Gastrocnemius medialis (tissue), 4 donors: ENCODE measurements around the gene ATP13A1. TPM values are rescaled to one million over a fixed set of nuclear protein-coding genes. Genes with fewer than 3 reads are reported as not detected.
"Not testable (repeated sequence)": the region's sequence is repeated elsewhere in the genome, so short reads cannot be mapped to it uniquely, and the experiment has no call there.

ENCODE experiments used
- ATAC-seq, 2 donors: fragments of 150-250 bp; one replicate each; pipeline ENCODE4 v1.9.1; 2016
- DNase-seq, 2 donors: peaks; one replicate each; pipeline ENCODE4 v3.0.0-alpha.2; 2019
- H3K27ac ChIP-seq, 4 donors: fragments of 200-600 bp; sonication (generic); 1 replicate in 1 of 4; 2 replicates in 3 of 4; pipeline ENCODE4 v1.5.1; 2016 to 2018; ENCODE audit warnings: mild to moderate bottlenecking in 2 of 4, moderate library complexity in 1 of 4
- H3K27me3 ChIP-seq, 3 donors: fragments of 200-600 bp; sonication (generic) in 2 of 3; 1 replicate in 1 of 3; 2 replicates in 2 of 3; pipeline versions ENCODE4 v1.5.1 to v1.6.0; 2016 to 2019; ENCODE audit warnings: mild to moderate bottlenecking in 1 of 3, moderate library complexity in 1 of 3
- H3K36me3 ChIP-seq, 2 donors: fragments of 200-600 bp; sonication (generic) in 1 of 2; one replicate each; pipeline ENCODE4 v1.5.1; 2017 to 2018
- H3K4me1 ChIP-seq, 2 donors: fragments of 200-600 bp; sonication (generic) in 1 of 2; one replicate each; pipeline ENCODE4 v1.5.1; 2016 to 2017; ENCODE audit warnings: mild to moderate bottlenecking in 2 of 2
- H3K4me3 ChIP-seq, 4 donors: fragments of 200-600 bp; sonication (generic) in 3 of 4; 1 replicate in 1 of 4; 2 replicates in 3 of 4; pipeline ENCODE4 v1.5.1; 2016 to 2019; ENCODE audit warnings: mild to moderate bottlenecking in 2 of 4
- H3K9me3 ChIP-seq, 3 donors: fragments of 200-600 bp; sonication (generic) in 2 of 3; 1 replicate in 1 of 3; 2 replicates in 2 of 3; pipeline ENCODE4 v1.5.1; 2016 to 2019
- POLR2A ChIP-seq, 2 donors: fragments of 450-650 bp; IDR thresholded peaks; one replicate each; pipeline ENCODE4 v1.6.1; 2017; ENCODE audit warnings: antibody characterized with exemption in 2 of 2, mild to moderate bottlenecking in 2 of 2, moderate library complexity in 2 of 2
- in situ Hi-C, 4 donors: fragments of 200-750 bp; cut with MboI; loops; one replicate each; pipeline versions ENCODE4 v1.15.0 to v1.8.0; 2017; ENCODE audit warnings: low sequenced_read_pairs in 4 of 4
- intact Hi-C: fragments of 100-400 bp; cut with DNase I; formaldehyde crosslinking; loops from one replicate; pipeline ENCODE4 v1.15.1; 2023; ENCODE audit warnings: low total_unique reads
- total RNA-seq, 4 donors: library from RNA; depleted of rRNA; stranded (reverse); fragments of >200 nt; gene quantifications; one replicate each; pipeline versions ENCODE4 v1.1.0 to v1.2.3, GENCODE V29; 2016
- TF ChIP-seq, protein P1 (sequence below), 5 experiments: fragments of 450-650 bp in 3 of 5; fragments of 200-600 bp in 2 of 5; sonication (generic) in 2 of 5; IDR thresholded peaks in 4 of 5; conservative IDR thresholded peaks in 1 of 5; 1 replicate in 4 of 5; 2 replicates in 1 of 5; pipeline ENCODE4 v1.5.1; 2016 to 2019; ENCODE audit warnings: antibody characterized with exemption in 5 of 5, mild to moderate bottlenecking in 3 of 5, moderate library complexity in 3 of 5

The ATP13A1 gene
- total RNA-seq, 4 donors from 2014 or later, result 51.8 to 111 (median 82.8) TPM

DNA sequence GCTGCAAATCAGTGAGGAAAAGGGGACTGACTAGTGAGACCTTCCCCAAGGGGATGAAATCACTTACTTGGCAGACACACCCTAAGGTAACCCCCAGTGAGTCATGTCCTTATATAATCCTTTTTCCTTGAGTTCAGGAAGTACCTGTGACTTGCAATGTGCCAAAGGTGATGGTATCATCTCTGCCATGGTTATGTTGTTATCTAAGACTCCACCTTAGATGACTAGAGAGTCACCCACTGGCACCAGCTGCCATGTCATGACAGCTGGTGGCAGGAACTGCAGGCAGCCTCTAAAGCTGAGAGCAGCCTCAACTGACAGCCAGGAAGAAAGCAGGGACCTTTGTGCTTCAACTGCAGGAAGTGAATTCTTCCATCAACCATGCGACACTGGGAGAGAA, 57.5 kb downstream of the ATP13A1 start:
- H3K27ac ChIP-seq, result no peak overlapping the region

DNA sequence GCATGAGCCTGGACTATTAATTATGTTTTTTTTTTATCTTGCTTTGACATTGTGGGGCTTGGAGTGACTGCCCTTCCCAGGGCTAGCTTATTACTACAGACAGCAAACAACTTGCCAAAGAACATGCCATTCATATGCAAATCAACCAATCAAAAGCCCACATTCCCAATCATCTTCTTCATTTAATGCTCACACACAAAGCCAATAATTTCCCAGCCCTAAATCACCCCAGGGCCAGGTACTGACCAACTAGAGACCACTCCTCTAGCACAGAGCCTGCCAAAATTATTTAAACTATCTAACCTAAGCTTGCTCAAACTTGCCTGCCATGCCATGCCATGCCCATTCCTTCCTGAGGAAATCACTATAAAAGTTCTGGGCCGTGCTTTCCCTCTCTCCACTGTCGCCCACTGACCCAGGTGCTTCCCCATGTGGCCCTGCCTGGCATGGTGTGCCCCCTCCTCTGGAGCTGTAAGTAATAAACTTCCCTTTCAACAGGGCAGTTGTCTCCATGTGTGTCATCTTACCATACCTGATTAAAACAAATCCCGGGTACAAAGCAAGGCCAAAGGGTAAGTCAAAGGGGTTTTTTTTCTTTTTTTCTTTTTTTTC, 60.7 kb downstream of the ATP13A1 start:
- H3K9me3 ChIP-seq, result no peaks in the 10 kb centered on the region
- no peaks in the 10 kb centered on the region for H3K4me1 ChIP-seq
- H3K4me3 ChIP-seq, result no peak overlapping the region
- H3K27ac ChIP-seq, result no peak overlapping the region
- intact Hi-C loops (no loop called here), in situ Hi-C loops (no loop called here)
- TF ChIP-seq, protein P1, sequence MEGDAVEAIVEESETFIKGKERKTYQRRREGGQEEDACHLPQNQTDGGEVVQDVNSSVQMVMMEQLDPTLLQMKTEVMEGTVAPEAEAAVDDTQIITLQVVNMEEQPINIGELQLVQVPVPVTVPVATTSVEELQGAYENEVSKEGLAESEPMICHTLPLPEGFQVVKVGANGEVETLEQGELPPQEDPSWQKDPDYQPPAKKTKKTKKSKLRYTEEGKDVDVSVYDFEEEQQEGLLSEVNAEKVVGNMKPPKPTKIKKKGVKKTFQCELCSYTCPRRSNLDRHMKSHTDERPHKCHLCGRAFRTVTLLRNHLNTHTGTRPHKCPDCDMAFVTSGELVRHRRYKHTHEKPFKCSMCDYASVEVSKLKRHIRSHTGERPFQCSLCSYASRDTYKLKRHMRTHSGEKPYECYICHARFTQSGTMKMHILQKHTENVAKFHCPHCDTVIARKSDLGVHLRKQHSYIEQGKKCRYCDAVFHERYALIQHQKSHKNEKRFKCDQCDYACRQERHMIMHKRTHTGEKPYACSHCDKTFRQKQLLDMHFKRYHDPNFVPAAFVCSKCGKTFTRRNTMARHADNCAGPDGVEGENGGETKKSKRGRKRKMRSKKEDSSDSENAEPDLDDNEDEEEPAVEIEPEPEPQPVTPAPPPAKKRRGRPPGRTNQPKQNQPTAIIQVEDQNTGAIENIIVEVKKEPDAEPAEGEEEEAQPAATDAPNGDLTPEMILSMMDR (IDR thresholded peaks at IDR 0.05 in 4 of 5, conservative IDR thresholded peaks at IDR 0.05 in 1 of 5), result no peak
- TF ChIP-seq POLR2A (IDR thresholded peaks at IDR 0.05), result no peak
- H3K36me3 ChIP-seq, result no peaks in the 10 kb centered on the region
- no peaks in the 10 kb centered on the region for H3K27me3 ChIP-seq
- ATAC-seq (no peak), DNase-seq (no peak)

More for the DNA sequence above, 57.5 kb downstream of the ATP13A1 start:
- no peak for DNase-seq
- Histone ChIP-seq H3K36me3 (no peaks in the 10 kb centered on the region), H3K4me3 (no peak overlapping the region), H3K4me1 (no peaks in the 10 kb centered on the region), H3K9me3 (no peaks in the 10 kb centered on the region), H3K27me3 (no peaks in the 10 kb centered on the region)
- in situ Hi-C loops, result no loop called here
- ATAC-seq, result no peak
- no peak for TF ChIP-seq POLR2A (IDR thresholded peaks at IDR 0.05)
- TF ChIP-seq, protein P1 (IDR thresholded peaks at IDR 0.05 in 4 of 5, conservative IDR thresholded peaks at IDR 0.05 in 1 of 5), result no peak
- intact Hi-C loops, result no loop called here

DNA sequence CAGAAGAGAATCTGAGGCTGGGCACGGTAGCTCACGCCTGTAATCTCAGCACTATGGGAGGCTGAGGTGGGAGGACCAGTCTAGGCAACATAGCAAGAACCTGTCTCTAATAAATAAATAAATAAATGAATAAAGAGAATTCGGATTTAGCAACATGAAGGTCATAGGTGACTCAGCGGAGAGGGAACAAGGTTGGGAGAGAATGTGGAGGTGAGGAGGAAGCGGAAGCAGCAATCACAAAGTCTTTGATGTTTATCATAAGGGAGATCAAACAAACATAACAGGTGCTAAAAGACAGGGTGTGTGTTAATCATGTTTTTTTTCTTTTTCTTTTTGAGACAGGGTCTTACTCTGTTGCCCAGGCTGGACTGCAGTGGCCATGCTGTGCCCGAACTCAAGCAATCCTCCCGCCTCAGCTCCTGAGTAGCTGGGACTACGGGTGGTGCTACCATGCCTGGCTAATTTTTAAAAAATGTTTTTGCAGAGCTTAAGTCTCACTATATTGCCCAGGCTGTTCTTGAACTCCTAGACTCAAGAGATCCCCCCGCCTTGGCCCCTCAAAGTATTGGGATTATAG, 61.3 kb downstream of the ATP13A1 start:
- ATAC-seq (no peak), DNase-seq (no peak)
- Histone ChIP-seq H3K27ac (no peak overlapping the region), H3K9me3 (no peaks in the 10 kb centered on the region), H3K4me1 (no peaks in the 10 kb centered on the region), H3K4me3 (no peak overlapping the region), H3K27me3 (no peaks in the 10 kb centered on the region), H3K36me3 (no peaks in the 10 kb centered on the region)
- intact Hi-C loops, result no loop called here
- TF ChIP-seq POLR2A (IDR thresholded peaks at IDR 0.05), result no peak
- TF ChIP-seq, protein P1 (IDR thresholded peaks at IDR 0.05 in 4 of 5, conservative IDR thresholded peaks at IDR 0.05 in 1 of 5), result no peak
- in situ Hi-C loops, result no loop called here

DNA sequence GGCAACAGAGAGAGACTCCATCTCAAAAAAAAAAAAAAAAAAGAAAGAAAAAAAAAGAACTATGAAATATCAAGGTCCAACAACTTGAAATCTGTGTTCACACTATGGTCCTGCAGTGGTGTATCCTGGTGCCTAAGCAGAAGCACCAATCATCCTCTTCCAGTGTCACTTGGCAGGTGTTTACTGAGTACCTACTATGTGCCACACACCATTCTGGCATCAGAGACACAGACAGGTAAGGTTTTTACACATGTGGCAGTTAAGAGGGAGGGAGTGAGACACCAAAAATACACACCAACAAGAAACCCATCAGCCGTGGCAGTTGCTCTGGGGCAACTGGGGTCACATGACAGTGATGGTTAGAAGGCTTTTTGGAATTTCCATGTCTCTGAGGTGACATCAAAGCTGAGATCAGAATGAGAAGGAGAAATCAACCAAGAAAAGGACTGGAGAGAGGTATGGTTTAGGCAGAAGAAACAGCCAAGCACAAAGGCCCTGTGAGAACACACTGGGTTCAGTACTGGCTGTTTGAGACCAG, 62.6 kb downstream of the ATP13A1 start:
- DNase-seq (no peak), ATAC-seq (no peak)
- intact Hi-C loops (no loop called here), in situ Hi-C loops (no loop called here)
- Histone ChIP-seq H3K27ac (no peak overlapping the region), H3K4me1 (peaks cover 0 to 2% of the 10 kb centered on the region in 2 donors), H3K36me3 (no peaks in the 10 kb centered on the region), H3K9me3 (no peaks in the 10 kb centered on the region), H3K4me3 (no peak overlapping the region), H3K27me3 (no peaks in the 10 kb centered on the region)
- no peak for TF ChIP-seq POLR2A (IDR thresholded peaks at IDR 0.05)
- TF ChIP-seq, protein P1 (IDR thresholded peaks at IDR 0.05 in 4 of 5, conservative IDR thresholded peaks at IDR 0.05 in 1 of 5), result no peak

DNA sequence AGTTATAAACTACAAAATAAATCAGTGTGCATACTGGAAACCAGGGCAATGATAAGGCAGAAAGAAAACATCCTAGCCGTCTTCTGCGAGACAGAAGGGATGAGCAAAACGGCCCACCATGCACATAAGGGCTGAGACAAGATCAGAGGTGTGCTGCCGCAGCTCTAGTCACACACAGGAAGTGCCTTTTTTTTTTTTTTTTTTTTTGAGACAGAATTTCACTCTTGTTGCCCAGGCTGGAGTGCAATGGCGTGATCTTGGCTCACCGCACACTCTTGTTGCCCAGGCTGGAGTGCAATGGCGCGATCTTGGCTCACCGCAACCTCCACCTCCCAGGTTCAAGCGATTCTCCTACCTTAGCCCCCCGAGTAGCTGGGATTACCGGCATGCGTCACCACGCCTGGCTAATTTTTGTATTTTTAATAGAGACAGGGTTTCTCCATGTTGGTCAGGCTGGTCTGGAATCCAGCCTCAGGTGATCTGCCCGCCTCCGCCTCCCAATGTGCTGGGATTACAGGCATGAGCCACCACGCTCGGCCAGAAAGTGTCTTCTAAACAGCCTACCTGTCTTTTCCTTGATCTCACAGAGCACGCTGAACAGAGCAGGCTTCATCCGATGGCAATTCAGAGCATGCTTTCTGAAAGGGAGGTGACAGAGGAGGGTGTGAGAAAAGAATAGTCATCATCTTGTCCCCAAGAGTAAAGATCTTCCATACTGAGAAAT, 64.6 kb downstream of the ATP13A1 start:
- DNase-seq, intact Hi-C loops, H3K4me1 ChIP-seq, H3K27me3 ChIP-seq, H3K9me3 ChIP-seq, H3K27ac ChIP-seq, in situ Hi-C loops, H3K36me3 ChIP-seq, ATAC-seq, H3K4me3 ChIP-seq: not testable (repeated sequence)
